ENCODE measurements around the gene SNX19.
A peak's percentile ranks its signal among the peaks of the same experiment; 100 is the strongest.
"Not testable (repeated sequence)": the region's sequence is repeated elsewhere in the genome, so short reads cannot be mapped to it uniquely, and the experiment has no call there.

Gene SNX19

GRCh38 chr11:130871616-130872015 is 44.7 kb downstream of the SNX19 start:
- no peak for DNase-seq

DNA sequence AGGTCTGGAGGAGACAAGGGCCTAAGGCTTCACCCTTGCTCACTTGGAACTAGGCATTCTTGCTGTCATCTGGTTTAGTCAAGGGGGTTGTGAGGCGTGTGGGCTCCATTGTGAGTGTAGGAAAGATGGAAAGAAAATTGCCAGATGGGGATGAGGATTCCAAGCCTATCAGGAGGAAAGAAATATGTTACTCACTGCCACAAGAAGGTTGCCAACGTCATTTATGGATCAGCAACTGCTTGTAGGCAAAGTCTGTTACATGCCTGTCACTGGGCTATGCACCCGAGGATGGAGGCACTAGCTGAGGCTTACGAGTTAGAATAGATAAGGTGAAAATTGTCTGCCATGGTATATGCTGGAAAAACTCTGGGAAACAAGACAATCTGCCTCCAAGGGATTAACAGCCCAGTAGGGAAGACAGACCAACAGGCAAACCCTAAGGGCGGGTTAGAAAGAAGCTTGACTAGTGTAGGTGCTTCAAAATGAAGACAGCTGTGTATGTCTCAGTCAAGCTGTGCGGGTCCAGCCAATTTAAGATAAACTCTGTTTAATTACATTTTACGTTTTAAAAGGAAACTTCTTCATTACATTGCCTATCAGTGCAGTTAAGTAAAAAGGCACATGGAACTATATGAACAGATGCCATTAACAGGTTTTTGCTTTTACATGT is 47.4 kb downstream of the SNX19 start:
- no peak for DNase-seq

DNA sequence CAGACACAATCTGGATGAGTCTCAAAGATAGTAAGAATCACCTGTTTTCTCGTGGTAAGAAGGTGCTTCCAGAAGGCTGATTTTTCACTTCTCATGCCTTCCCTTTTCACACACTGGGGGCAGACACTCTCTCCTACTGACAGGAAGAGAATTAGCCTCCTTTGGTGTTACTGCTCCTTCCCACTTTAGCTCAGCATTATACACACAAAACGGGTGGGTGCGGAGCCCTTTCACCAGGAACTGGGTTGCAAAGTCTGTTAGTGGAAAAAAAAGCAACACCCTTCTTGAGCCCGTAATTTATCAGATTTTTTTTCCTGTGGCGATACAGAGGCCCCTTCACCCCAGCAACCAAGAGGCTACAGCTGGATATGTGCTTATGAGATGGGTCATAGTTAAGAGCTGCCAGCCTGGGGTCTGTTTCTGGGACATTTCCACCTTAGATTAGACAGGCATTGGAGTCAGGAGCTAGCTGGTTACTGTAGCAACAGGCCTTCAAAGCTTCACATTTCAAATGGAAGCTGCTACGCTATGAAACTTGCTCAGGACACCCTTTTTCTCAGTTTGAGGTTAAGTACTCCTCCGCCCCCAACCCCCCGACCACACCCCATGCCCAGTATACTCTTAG is 48.1 kb downstream of the SNX19 start:
- no peak for DNase-seq

DNA sequence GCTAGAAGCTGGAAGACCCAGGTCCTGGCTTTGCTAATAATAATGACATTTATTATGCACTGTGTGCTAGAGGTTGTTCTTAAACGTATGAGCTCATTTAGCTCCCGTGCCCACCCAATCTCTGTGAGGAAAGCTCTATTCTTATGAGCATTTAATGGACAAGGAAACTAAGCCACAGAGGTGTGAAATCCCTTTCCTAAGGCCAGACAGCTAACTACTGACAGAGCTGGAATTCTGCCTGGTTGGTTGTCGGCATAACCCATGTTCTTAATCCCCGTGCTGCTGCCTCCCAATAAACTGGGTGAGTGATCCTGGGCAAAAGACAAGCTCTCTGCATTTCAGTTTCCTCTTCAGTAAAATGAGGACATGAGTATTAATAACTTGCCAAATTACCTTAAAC is 49.4 kb downstream of the SNX19 start:
- no peak for DNase-seq

GRCh38 chr11:130865774-130866114 is 50.5 kb downstream of the SNX19 start:
- no peak for DNase-seq

DNA sequence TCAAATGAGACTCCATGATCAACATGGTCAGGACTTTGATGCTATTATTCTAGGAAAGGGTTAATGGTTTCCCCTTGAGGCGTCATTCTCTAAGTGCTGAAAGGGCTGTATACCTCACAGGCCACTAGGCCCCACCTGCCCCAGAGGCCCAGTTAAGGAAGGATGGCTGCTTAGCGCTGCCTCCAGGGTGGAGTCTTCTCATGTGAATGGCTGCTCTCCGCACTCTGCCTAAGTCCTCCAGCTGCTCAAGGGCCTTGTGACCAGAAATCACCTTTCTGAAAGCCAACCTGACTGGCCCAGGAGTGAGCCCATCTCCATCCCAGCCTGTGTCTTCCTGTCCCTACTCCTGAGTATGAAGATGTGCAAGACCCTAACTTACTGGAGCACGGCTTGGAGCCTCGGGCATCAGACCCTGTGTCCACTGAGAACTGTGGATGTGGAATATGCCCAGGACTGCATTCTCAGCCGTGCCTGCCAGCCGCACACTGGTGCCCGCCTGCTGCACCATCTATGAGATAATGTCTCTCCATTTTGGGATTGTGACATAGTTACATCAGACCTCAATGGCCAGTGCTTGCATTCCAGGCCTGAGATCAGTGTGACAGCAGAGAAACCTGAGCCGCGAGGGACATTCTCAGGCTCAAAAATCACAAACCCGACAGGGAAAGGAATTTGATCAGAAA is 51.0 kb downstream of the SNX19 start:
- DNase-seq: no peak

DNA sequence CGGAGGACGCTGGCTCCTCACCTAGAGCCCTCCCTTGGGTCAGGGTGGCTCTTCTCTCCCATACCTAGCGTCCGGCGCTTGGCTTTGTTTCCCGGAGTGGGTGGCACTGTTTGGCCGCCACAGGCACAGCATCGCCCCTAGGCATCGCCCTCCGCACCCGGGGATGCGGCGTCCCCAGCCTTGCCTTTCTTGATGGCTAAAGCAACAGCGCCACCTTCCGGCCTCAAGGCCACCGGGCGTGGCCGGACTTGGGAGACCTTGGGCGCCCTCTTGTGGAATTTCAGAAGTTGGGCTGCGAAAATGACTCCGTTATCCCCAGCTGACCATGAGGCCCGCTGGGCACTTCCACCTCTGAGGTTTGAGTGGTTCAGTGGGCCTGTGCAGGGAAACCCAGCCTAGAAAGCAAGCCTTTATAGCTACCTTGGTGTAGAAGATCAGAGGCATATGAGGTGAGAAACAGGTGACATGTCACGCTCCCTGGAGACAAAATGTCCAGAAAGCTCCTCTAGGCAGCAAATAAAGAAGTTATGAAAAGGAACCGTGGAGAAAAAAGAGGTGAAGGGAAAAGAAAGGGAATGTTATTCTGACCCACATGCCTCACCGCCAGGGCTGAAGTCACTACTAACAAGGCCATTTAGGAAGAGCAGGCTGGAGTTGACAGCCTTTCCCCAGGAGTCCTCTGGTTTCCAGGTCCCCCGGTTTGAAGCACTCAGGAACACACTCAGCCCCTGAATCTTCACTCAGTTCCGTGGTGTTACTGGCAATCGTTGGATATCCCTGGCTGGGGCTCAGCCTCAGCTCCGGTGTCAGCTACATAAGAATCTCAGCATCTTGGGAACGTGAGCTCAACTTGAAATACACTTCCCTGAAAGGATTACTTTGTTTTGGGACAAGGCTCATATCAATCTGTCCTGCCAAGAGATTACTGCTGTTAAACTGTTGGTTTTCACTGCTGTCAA is 54.1 kb downstream of the SNX19 start:
- DNase-seq: peak; percentile 79 to 84

- DNase-seq: no peak
Measured at GRCh38 chr11:130861283-130861682, 55.0 kb downstream of the SNX19 start.

DNA sequence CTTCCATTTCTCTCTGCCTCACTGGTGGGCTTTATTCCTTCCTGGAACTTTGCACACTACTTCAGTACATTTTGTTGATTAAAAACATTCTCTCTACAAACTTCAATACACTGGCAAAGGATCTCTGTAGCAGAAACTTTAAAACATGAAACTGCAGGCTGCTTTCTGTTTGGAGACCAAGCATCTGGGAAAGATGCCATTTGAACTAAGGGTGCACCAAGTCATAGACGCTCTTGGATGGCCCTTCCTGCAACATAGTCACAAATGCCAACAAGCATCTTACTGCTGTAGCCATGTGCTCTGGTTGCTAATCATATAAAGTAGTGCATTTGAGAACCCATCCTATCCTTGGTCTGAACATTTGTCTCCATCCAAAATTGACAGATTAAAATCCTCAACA is 56.4 kb downstream of the SNX19 start:
- no peak for DNase-seq

GRCh38 chr11:130858215-130858614 is 58.1 kb downstream of the SNX19 start:
- DNase-seq: no peak

DNA sequence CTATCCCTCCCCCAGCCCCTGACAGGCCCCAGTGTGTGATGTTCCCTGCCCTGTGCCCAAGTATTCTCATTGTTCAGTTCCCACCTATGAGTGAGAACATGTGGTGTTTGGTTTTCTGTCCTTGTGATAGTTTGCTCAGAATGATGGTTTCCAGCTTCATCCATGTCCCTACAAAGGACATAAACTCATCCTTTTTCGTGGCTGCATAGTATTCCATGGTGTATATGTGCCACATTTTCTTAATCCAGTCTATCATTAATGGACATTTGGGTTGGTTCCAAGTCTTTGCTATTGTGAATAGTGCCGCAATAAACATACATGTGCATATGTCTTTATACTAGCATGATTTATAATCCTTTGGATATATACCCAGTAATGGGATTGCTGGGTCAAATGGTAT is 60.6 kb downstream of the SNX19 start:
- not testable (repeated sequence) for DNase-seq

DNA sequence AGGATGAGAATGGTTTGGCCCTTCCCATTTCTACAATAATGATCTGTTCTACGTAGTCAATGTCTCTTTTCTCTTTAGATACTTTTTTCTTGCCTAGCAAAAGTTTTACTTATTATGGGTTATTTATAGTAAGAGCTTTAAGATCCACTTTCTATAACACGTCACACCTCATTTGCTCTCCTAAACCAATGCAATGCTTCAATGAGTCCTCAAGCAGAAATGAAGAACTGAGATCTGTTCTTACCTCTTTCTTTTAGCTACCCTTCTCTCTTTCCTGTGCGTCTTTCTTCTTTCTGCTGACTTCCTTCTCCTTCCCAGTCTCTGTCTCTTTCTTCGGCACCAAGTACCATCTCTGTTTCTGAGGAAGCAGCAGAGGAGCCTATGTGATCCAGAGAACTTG is 61.8 kb downstream of the SNX19 start:
- no peak for DNase-seq

DNA sequence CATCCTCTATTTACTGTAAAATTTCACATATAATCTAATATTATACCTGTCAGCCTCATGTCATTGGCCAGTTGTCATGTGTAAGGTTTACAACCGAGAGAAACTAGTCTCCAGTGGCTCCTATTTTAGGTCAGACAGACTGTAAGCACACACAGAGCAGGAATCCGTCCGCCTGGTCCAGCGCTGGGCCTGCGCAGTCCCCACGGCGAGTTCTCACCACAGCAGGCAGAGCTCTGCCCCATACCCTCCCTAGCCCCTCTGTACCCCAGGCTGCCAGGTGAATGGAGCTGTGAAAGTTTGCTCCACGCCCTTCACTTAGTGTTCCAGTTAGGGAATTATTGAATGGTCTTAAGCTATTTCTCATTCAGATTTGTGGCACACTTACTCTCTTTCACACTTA is 63.7 kb downstream of the SNX19 start:
- no peak for DNase-seq

DNA sequence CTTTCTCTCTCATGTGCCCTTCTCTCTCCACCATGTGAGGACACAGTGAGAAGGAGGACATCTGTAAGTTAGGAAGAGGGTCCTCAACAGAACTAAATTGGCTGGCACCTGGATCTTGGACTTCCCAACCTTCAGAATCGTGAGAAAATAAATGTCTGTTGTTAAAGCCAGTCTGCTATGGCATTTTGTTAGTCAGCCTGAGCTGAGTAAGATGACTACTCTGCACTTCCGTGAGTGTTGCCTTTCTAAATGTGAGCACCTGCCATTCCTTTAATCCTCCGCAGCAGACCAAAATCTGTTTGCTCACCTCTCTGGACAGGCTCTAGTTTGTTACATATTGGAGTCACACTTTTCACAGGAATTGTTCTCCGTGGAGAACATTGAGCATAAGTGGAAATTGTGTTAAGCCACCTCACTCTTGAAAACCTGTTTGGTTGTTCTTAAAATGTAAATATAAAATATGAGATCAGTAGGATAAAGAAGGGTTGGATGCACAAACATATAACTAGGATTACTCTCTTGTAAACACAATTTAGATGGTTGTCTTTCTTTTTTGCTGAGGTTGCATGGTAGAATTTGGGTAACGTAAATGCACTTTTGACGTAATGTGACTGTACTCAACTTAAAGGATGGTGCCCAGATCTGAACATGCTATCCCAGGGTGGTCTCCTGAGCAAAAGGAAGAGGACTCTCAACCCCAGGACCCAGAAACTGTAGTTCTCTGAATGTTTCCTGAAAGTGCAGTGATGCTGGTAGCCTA is 65.9 kb downstream of the SNX19 start:
- no peak for DNase-seq

DNA sequence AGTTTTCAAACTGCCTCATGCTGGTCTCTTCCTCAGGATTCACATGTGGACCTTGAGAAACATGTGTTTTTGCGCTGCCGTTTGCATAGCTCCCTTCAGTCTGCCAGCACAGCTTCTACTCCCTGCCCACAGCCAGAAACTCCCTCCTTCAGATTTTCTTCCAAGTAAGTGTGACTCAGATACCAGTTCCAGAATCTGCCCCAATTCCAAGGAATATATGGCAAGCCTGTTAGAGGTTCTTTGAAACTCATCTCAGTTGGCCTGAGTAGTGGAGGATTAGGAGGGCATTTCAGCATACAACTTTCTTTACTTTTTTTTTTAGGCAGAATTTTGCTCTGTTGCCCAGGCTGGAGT is 67.1 kb downstream of the SNX19 start:
- no peak for DNase-seq

DNA sequence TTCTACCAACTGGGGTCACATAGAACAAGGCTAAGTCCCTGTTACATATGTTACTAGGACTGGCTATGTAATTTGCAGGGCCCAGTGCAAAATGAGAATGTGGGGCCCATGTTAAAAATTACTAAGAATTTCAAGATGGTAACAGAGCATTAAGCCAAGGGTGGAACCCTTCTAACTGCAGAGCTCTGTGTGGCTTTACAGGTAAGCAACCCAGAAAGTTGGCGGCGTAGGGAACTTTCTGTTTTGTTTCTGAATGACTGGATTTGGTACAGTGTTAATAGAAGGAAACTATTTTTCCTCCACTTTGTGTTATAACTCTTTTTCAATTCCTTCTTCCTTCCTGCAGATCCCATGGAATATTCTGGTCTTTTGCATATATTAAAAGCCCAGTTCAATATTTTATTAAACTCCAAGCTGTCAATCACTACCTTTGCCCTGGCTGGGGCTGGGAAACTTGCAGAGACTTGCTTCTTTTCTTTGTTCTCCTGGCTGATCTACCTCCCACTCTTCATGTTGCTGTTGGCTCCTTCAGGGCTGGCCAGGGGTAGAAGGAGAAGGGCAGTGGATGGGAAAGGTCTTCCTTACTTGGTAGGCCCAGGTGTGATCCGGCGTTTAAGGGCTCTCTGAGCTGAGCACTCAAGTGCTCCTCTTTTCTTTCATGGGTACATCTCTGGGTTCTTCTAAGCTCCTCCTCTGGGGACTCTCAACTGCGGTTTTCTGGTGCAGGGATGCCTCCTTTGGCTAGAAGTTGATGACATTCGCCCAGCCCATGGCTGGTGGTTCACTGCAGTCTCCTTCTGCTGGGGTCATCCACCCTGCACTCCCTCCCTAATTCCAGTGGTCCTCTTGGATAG is 67.7 kb downstream of the SNX19 start:
- DNase-seq: no peak

DNA sequence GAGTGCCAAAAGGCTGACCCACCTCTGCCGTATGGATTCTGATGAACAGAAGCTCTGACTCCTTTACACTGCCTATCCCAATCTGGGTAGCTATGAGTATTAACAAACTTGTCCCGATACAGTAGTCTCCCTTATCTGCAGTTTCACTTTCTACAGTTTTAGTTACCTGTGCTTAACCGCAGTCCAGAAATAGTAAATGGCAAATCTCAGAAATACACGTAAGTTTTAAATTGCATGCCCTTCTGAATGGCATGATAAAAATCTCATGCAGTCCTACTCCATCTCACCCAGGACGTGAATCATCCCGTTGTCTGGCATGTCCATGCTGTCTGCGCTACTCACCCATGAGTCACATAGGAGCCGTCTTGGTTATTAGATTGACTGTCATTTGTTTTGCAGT is 68.8 kb downstream of the SNX19 start:
- no peak for DNase-seq

GRCh38 chr11:130846606-130847005 is 69.7 kb downstream of the SNX19 start:
- DNase-seq: no peak

DNA sequence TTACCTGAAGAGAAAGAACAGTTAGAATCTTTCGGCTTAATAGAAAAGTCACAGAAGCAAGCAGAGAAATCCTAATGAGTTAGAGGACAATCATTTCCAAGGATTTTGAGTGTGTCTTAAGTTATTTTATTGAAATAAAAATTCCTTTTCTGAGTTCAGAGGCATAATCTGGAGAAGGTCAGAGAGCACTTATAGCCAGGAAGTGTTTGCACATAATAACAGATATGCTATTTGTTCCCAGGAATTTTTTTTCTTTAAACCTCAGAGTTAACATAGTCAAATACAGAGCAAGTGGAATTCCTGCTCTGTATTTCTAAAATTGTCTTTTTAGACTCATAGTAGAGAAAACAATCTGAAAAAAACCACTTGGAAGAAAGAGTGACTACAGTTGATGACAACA is 74.3 kb downstream of the SNX19 start:
- no peak for DNase-seq

- DNase-seq: no peak
Measured at GRCh38 chr11:130840679-130841078, 75.6 kb downstream of the SNX19 start.

- no peak for DNase-seq
Measured at GRCh38 chr11:130839981-130840666, 76.2 kb downstream of the SNX19 start.
